ENCODE results near the gene SUCO.

The SUCO gene

DNA sequence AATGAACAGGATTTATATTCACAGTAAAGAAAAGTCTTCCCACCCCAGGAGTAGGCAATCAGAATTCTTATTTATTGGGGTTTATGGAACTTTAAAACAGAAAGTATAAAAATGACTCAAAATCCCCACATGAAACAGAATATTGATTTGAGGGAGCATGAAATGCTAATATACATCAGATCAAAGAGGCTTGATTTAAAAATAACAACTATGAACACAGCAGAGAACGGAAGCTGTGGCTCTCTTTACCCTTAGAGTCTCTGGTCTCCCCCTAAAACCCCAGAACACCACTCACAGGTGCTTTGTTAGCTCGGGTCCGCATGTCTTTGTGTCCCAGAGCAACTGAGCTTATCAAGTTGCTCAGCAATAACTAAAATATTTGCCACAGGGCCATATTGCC lies 94.8 kb downstream of the SUCO start:
- Histone ChIP-seq H3K9me3 (ENCODE audit: control insufficient read depth in 2 of 2, low read length in 2 of 2) (peaks cover 0 to 6% of the 10 kb centered on the region in 2 donors), H3K27me3 (ENCODE audit: control insufficient read depth in 1 of 2, insufficient read depth in 2 of 2, low read length in 2 of 2) (no peaks in the 10 kb centered on the region), H3K4me1 (ENCODE audit: control insufficient read depth, insufficient read depth, low read length) (no peaks in the 10 kb centered on the region), H3K9ac (ENCODE audit: low read length in 2 of 2) (no peak overlapping the region), H3K4me3 (ENCODE audit: low read length in 2 of 2) (no peak overlapping the region), H3K36me3 (ENCODE audit: control insufficient read depth in 2 of 2, insufficient read depth in 2 of 2, low read length in 2 of 2) (no peaks in the 10 kb centered on the region), H3K27ac (ENCODE audit: low read length) (no peak overlapping the region)

DNA sequence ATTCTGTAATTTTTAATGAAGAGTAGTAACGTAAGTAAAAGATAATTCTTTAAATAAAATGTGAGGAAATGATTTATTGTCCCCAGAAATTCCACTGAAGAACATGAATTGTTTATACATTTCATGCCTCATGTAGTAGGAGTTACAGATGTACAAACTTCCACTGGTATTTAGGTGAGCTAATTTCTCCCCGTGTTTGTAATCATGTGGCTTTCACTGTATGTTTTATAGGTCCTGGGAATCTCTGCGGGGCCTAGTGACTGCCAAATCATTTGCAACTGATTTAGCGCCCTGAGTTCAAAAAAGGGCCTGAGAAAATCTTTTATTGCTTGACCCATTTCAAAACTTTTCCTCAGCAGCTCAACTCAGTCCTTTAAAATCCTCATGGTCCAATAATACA lies 95.5 kb downstream of the SUCO start:
- H3K4me3 ChIP-seq (ENCODE audit: low read length in 2 of 2): no peak overlapping the region
- H3K36me3 ChIP-seq (ENCODE audit: control insufficient read depth in 2 of 2, insufficient read depth in 2 of 2, low read length in 2 of 2): no peaks in the 10 kb centered on the region
- H3K9ac ChIP-seq (ENCODE audit: low read length in 2 of 2): no peak overlapping the region
- no peaks in the 10 kb centered on the region for H3K4me1 ChIP-seq (ENCODE audit: control insufficient read depth, insufficient read depth, low read length)
- peaks cover 0 to 6% of the 10 kb centered on the region in 2 donors for H3K9me3 ChIP-seq (ENCODE audit: control insufficient read depth in 2 of 2, low read length in 2 of 2)
- no peak overlapping the region for H3K27ac ChIP-seq (ENCODE audit: low read length)
- H3K27me3 ChIP-seq (ENCODE audit: control insufficient read depth in 1 of 2, insufficient read depth in 2 of 2, low read length in 2 of 2): no peaks in the 10 kb centered on the region

DNA sequence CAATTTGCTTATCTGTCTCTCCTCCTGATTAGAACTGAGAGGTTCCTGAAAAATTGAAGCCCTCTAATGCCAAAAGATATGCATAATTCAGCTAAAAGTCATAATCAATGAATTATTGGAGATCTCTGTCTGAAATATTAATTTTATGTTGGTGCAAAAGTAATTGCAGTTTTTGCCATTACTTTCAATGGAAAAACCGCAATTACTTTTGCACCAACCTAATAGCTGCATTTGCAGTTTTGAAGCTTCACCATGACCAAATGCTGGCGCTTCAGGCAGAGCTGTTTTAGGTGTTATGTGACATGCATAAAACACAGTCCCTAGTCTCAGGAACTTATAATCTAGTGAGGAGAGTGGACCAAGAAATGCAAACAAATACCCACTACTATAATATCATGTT lies 96.2 kb downstream of the SUCO start:
- Histone ChIP-seq H3K36me3 (ENCODE audit: control insufficient read depth in 2 of 2, insufficient read depth in 2 of 2, low read length in 2 of 2) (no peaks in the 10 kb centered on the region), H3K4me3 (ENCODE audit: low read length in 2 of 2) (no peak overlapping the region), H3K27me3 (ENCODE audit: control insufficient read depth in 1 of 2, insufficient read depth in 2 of 2, low read length in 2 of 2) (no peaks in the 10 kb centered on the region), H3K4me1 (ENCODE audit: control insufficient read depth, insufficient read depth, low read length) (no peaks in the 10 kb centered on the region), H3K9me3 (ENCODE audit: control insufficient read depth in 2 of 2, low read length in 2 of 2) (peaks cover 0 to 6% of the 10 kb centered on the region in 2 donors), H3K27ac (ENCODE audit: low read length) (no peak overlapping the region), H3K9ac (ENCODE audit: low read length in 2 of 2) (no peak overlapping the region)

DNA sequence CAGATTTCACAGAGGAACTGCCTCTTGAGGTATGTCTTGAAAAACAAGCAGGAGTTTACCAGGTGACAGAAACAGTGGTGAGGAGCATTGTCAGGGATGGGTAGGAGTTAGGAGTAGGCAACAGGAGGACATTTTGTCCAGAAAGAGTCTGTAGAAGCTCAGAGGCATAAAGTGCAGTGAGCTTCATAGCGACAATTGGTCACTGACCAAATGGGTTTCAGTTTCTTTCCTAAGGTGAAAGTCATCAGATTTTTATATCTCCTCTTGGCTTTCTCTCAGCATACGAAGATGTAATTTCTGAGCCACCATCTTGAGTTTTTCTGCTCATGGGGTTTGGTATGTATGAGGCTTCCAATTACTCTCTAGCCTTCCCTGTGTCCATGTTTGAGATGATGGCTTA lies 96.7 kb downstream of the SUCO start:
- H3K9ac ChIP-seq (ENCODE audit: low read length in 2 of 2): no peak overlapping the region
- H3K36me3 ChIP-seq (ENCODE audit: control insufficient read depth in 2 of 2, insufficient read depth in 2 of 2, low read length in 2 of 2): no peaks in the 10 kb centered on the region
- no peak overlapping the region for H3K4me3 ChIP-seq (ENCODE audit: low read length in 2 of 2)
- H3K9me3 ChIP-seq (ENCODE audit: control insufficient read depth in 2 of 2, low read length in 2 of 2): peaks cover 0 to 6% of the 10 kb centered on the region in 2 donors
- H3K27me3 ChIP-seq (ENCODE audit: control insufficient read depth in 1 of 2, insufficient read depth in 2 of 2, low read length in 2 of 2): no peaks in the 10 kb centered on the region
- no peak overlapping the region for H3K27ac ChIP-seq (ENCODE audit: low read length)
- no peaks in the 10 kb centered on the region for H3K4me1 ChIP-seq (ENCODE audit: control insufficient read depth, insufficient read depth, low read length)

DNA sequence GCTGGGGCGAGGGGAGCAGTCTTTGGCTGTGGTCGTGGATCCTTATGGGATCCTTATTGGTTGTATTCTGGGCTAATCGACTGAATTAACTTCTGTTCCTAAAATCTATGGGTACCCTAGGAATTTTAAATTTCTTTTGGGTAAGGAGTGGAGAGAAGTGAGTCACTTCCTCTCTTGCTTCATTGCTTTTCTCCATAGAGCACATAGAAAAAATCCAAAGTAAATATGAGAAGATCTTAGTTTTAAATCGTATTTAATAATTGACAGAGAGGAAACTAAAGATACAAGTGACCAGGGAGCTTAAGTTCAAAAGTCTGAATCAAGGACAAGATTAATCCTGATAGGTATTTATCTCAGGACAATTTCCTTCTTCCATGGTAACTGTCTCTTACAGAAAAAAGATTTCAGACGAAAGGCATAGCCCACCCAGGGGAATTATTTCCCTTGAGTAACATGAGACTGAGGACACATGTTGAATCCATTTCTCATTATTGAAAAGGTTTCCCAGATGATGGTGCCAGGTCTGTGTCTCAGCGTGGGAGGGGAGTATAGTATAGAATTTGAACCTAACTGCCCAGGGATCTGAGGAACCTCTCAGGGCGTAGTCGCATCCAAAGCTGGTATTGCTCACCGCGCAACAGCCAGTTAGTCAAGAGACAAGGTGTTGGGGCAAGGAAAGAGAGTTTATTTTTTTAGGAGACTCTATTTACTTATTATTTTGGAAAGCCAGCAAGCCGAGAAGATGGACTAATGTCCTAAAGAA lies 97.3 kb downstream of the SUCO start:
- Histone ChIP-seq H3K27ac (ENCODE audit: low read length) (no peak overlapping the region), H3K4me3 (ENCODE audit: low read length in 2 of 2) (no peak overlapping the region), H3K9ac (ENCODE audit: low read length in 2 of 2) (no peak overlapping the region), H3K9me3 (ENCODE audit: control insufficient read depth in 2 of 2, low read length in 2 of 2) (peaks cover 0 to 6% of the 10 kb centered on the region in 2 donors), H3K4me1 (ENCODE audit: control insufficient read depth, insufficient read depth, low read length) (no peaks in the 10 kb centered on the region), H3K27me3 (ENCODE audit: control insufficient read depth in 1 of 2, insufficient read depth in 2 of 2, low read length in 2 of 2) (no peaks in the 10 kb centered on the region), H3K36me3 (ENCODE audit: control insufficient read depth in 2 of 2, insufficient read depth in 2 of 2, low read length in 2 of 2) (no peaks in the 10 kb centered on the region)

DNA sequence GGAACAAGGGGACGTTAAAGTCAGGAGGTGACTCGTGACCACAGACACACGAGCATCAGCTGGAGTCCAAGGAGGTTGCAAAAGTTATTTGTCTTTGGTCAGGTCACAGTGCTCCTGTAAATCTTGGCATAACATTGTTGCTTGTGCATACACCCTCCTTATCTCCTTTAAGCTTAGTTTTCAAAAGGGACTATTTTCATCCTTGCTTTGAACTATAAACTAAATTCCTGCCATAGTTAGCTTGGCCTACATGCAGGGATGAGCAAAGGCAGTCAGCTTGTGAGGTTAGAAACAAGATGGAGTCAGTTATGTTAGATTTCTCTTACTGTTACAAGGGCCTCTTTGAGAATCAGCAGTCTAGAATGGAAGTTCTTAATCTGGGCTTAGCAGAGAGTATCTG lies 97.9 kb downstream of the SUCO start:
- Histone ChIP-seq H3K27me3 (ENCODE audit: control insufficient read depth in 1 of 2, insufficient read depth in 2 of 2, low read length in 2 of 2) (no peaks in the 10 kb centered on the region), H3K9me3 (ENCODE audit: control insufficient read depth in 2 of 2, low read length in 2 of 2) (peaks cover 0 to 6% of the 10 kb centered on the region in 2 donors), H3K36me3 (ENCODE audit: control insufficient read depth in 2 of 2, insufficient read depth in 2 of 2, low read length in 2 of 2) (no peaks in the 10 kb centered on the region), H3K4me1 (ENCODE audit: control insufficient read depth, insufficient read depth, low read length) (no peaks in the 10 kb centered on the region), H3K4me3 (ENCODE audit: low read length in 2 of 2) (no peak overlapping the region), H3K27ac (ENCODE audit: low read length) (no peak overlapping the region), H3K9ac (ENCODE audit: low read length in 2 of 2) (no peak overlapping the region)

DNA sequence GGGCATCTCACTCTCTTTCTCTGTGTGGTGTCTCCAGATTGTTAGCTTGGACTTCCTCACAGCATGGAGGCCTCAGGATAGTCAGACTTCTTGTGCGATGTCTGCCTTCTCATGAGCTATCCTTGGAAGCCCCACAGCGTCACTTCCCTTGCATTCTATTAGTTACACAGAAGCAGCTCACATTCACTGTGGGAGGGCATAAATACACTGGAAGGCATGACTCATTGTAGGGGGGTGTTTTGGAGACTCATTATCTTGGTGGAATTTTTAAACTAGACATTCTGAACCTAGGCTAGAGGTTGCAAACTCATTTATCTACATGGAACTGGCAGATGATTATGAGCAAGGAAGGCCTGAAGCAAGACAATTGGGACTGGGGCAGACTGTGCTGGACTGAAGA lies 104.6 kb downstream of the SUCO start:
- no peaks in the 10 kb centered on the region for H3K4me1 ChIP-seq (ENCODE audit: control insufficient read depth, insufficient read depth, low read length)
- no peaks in the 10 kb centered on the region for H3K36me3 ChIP-seq (ENCODE audit: control insufficient read depth in 2 of 2, insufficient read depth in 2 of 2, low read length in 2 of 2)
- no peaks in the 10 kb centered on the region for H3K9me3 ChIP-seq (ENCODE audit: control insufficient read depth in 2 of 2, low read length in 2 of 2)
- H3K9ac ChIP-seq (ENCODE audit: low read length in 2 of 2): no peak overlapping the region
- no peaks in the 10 kb centered on the region for H3K27me3 ChIP-seq (ENCODE audit: control insufficient read depth in 1 of 2, insufficient read depth in 2 of 2, low read length in 2 of 2)
- no peak overlapping the region for H3K4me3 ChIP-seq (ENCODE audit: low read length in 2 of 2)
- H3K27ac ChIP-seq (ENCODE audit: low read length): no peak overlapping the region

DNA sequence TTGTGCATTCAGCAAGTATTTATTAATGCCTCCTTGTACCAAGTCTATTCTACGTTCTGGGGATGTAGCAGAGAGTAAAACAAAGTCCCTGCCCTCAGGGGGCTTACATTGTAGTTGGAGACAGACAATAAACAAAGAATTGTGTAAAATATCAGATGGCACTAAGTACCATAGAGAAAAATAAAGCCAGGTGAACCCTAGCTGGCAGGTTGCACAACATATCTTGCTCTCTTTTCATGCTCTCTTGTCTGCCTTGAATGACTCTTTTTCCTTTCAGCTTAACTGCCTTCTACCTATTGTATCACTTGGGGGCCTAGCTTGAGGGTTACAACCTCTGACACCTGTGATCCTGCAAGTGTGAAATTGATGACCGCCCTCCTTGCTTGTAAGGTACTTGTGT lies 105.3 kb downstream of the SUCO start:
- H3K36me3 ChIP-seq (ENCODE audit: control insufficient read depth in 2 of 2, insufficient read depth in 2 of 2, low read length in 2 of 2): no peaks in the 10 kb centered on the region
- H3K9me3 ChIP-seq (ENCODE audit: control insufficient read depth in 2 of 2, low read length in 2 of 2): no peaks in the 10 kb centered on the region
- H3K4me3 ChIP-seq (ENCODE audit: low read length in 2 of 2): no peak overlapping the region
- H3K4me1 ChIP-seq (ENCODE audit: control insufficient read depth, insufficient read depth, low read length): no peaks in the 10 kb centered on the region
- H3K27ac ChIP-seq (ENCODE audit: low read length): no peak overlapping the region
- H3K9ac ChIP-seq (ENCODE audit: low read length in 2 of 2): no peak overlapping the region
- H3K27me3 ChIP-seq (ENCODE audit: control insufficient read depth in 1 of 2, insufficient read depth in 2 of 2, low read length in 2 of 2): no peaks in the 10 kb centered on the region

DNA sequence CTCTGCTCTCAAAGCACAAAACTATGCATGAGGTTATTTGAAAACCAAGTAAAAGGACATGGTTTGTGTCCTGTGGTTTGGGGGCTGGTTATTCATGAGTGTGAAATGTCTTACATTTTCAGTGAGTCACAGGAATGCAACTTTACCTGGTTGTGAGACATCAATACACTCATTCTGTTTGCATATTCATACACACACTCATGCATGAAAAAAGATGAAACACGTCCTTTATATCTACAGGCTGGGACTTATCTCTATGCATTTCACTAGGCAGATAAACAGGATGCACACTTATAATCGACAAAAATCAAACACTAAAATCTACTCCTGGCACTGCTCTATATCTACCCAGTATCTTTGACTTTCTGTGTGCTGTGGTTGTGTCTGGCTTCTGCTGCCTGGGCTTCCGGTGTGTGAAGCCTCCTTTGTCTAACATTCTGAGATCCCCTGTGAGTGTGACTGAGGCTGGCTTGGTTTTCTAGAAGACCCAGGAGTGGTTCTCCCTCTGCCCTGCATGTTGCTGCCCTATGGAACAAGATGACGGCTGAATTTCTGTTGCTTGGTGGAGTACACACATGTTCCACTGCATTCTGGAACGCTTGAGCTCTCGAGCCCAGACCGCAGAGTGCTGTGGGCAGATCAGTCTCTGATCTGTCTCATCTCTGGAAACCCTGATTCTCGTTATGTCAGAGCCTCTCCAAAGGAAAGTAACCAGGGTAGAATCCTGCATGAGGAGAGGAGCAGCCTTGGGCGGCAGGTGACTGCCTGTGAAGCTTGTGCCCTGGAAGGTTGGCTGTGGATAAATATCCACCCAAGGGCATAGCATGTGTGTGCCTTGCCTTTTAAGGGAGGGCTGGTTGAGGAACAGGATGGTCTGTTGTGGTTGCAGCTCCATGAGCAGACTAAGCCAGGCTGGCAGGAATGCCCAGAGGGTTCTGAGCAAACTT lies 106.2 kb downstream of the SUCO start:
- Histone ChIP-seq H3K9ac (ENCODE audit: low read length in 2 of 2) (no peak overlapping the region), H3K27me3 (ENCODE audit: control insufficient read depth in 1 of 2, insufficient read depth in 2 of 2, low read length in 2 of 2) (no peaks in the 10 kb centered on the region), H3K27ac (ENCODE audit: low read length) (no peak overlapping the region)

DNA sequence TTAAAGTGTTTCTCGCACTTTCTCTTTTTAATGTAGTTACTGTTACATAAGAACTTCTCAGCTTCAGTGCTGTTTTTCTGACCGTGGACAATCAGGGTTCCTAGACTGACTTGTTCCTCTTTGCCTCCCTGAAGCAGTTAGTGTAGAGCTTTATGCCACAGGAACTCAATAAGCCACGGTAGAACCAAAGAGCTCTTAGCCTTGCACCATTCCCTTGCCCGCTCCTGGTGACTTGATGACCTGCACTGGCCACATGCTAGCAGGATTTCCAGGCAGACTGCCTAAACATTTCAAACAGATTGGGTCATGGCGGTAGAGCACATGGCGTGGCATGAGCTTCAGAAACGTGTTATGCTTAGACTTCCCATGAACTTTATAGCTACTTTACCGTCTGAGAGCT lies 107.2 kb downstream of the SUCO start:
- H3K4me3 ChIP-seq (ENCODE audit: low read length in 2 of 2): no peak overlapping the region
- no peaks in the 10 kb centered on the region for H3K27me3 ChIP-seq (ENCODE audit: control insufficient read depth in 1 of 2, insufficient read depth in 2 of 2, low read length in 2 of 2)
- no peak overlapping the region for H3K27ac ChIP-seq (ENCODE audit: low read length)
- H3K4me1 ChIP-seq (ENCODE audit: control insufficient read depth, insufficient read depth, low read length): no peaks in the 10 kb centered on the region
- no peak overlapping the region for H3K9ac ChIP-seq (ENCODE audit: low read length in 2 of 2)
- H3K9me3 ChIP-seq (ENCODE audit: control insufficient read depth in 2 of 2, low read length in 2 of 2): no peaks in the 10 kb centered on the region
- H3K36me3 ChIP-seq (ENCODE audit: control insufficient read depth in 2 of 2, insufficient read depth in 2 of 2, low read length in 2 of 2): no peaks in the 10 kb centered on the region

More for the DNA sequence above, 106.2 kb downstream of the SUCO start:
- Histone ChIP-seq H3K4me3 (ENCODE audit: low read length in 2 of 2) (no peak overlapping the region), H3K36me3 (ENCODE audit: control insufficient read depth in 2 of 2, insufficient read depth in 2 of 2, low read length in 2 of 2) (no peaks in the 10 kb centered on the region), H3K9me3 (ENCODE audit: control insufficient read depth in 2 of 2, low read length in 2 of 2) (no peaks in the 10 kb centered on the region), H3K4me1 (ENCODE audit: control insufficient read depth, insufficient read depth, low read length) (no peaks in the 10 kb centered on the region)

DNA sequence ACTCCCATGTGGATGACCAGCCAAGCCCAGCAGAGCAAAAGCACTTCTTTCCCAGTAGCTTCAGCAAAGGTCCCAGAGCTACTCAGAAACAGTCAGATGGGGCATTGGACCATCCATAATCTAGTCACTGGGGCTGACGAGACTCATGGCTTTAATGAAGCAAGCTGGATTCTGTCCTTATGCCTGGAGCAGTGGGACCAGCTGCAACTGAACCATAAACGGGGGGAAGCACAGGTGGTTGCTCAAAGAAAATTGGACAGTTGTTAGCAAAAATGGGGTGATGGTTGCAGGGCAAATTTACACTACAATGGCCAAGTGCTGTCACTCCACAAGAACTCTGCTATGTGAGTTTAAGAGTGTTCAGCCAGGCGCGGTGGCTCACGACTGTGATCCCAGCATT lies 108.5 kb downstream of the SUCO start:
- no peak overlapping the region for H3K27ac ChIP-seq (ENCODE audit: low read length)
- H3K9me3 ChIP-seq (ENCODE audit: control insufficient read depth in 2 of 2, low read length in 2 of 2): no peaks in the 10 kb centered on the region
- no peaks in the 10 kb centered on the region for H3K36me3 ChIP-seq (ENCODE audit: control insufficient read depth in 2 of 2, insufficient read depth in 2 of 2, low read length in 2 of 2)
- H3K9ac ChIP-seq (ENCODE audit: low read length in 2 of 2): no peak overlapping the region
- H3K27me3 ChIP-seq (ENCODE audit: control insufficient read depth in 1 of 2, insufficient read depth in 2 of 2, low read length in 2 of 2): no peaks in the 10 kb centered on the region
- no peak overlapping the region for H3K4me3 ChIP-seq (ENCODE audit: low read length in 2 of 2)
- H3K4me1 ChIP-seq (ENCODE audit: control insufficient read depth, insufficient read depth, low read length): no peaks in the 10 kb centered on the region
